Erythroblast (primary cell): ENCODE results near the gene TTC33.
"Not testable (repeated sequence)": the region's sequence is repeated elsewhere in the genome, so short reads cannot be mapped to it uniquely, and the experiment has no call there.

ENCODE experiments used
- DNase-seq, 2 experiments: peaks; one replicate each; lab custom pipeline; 2025; lab: John Stamatoyannopoulos, UW
- GATA1 ChIP-seq: IDR thresholded peaks from 2 replicates; pipeline ENCODE4 v1.6.1; 2011; ENCODE audit warnings: low read depth, mild to moderate bottlenecking, control low read depth, low read length, moderate library complexity
- POLR2A ChIP-seq: IDR thresholded peaks from 2 replicates; pipeline ENCODE4 v1.6.1; 2011; ENCODE audit warnings: mild to moderate bottlenecking, low read length

The TTC33 gene

DNA sequence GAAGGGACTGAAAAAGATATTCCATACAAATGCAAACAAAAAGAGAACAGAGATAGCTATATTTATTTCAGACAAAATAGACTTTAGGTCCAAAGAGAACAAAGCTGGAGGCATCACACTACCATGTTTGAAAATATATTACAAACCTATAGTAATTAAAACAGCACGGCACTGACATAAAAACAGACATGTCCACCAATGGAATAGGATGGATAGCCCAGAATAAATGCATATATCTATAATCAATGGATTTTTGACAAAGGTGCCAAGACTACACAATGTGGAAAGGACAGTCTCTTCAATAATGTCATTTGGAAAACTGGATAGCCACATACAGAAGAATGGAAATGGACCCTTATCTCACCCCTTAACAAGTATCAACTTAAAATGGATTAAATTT lies 32.2 kb upstream of the TTC33 start:
- DNase-seq = no peak
- TF ChIP-seq POLR2A (no peak), GATA1 (no peak)

DNA sequence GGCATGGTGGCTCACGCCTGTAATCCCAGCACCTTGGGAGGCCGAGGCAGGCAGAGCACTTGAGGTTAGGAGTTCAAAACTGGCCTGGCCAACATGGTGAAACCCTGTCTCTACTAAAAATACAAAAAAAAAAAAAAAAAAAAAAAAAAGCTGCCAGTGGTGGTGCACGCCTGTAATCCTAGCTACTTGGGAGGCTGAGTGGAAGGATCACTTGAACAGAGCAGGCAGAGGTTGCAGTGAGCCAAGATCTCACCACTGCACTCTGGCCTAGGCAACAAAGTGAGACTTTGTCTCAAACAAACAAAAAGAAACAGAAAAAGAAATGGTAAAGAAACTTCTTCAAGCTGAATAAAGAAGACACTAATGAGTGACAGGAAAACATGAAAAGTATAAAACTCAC lies 30.9 kb upstream of the TTC33 start:
- not testable (repeated sequence) for DNase-seq

DNA sequence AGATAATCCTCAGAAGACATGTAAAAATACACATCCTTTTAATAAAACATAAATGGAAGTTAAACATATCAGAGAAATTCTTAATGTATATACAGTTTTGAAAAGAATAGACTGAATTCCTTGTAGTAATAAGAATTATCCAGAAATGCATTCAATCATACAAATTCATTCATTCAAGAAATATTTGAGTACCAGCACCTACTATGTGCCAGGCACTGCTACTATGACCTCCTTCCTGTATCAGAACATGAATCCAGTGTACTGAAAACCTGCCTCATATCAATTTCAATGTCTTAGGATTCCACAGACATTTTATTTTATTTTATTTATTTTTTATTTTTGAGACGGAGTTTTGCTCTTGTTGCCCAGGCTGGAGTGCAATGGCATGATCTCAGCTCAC lies 29.2 kb upstream of the TTC33 start:
- TF ChIP-seq POLR2A (no peak), GATA1 (no peak)
- DNase-seq = no peak

DNA sequence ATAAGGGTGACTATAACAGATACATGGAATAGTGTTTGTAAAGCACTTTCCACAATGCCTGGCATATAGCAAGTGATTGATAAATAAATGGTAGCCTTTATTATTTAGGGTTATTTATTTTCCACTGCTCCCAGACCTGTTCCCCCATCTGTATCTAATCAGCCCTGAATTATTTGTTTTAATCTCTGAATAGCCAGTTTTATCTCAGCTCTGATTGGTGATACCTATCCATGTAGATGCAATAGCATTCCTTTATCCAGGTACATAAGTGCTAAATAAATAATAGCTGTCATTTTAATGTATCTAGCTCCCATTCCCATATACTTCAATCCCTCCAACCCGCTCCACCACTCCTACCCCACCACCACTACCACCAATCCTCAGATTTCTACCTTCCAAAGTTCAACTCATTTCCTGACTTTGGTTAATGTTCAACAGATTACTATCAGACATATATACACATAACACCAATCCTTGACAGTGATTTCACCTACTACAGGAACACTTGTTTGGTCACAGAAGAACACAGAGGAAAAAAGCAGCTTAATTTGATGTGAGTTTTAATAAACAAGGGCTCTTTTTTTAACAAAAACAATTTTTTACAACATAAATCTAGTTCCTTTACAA lies 28.4 kb upstream of the TTC33 start:
- TF ChIP-seq GATA1 (no peak), POLR2A (no peak)
- DNase-seq = no peak

DNA sequence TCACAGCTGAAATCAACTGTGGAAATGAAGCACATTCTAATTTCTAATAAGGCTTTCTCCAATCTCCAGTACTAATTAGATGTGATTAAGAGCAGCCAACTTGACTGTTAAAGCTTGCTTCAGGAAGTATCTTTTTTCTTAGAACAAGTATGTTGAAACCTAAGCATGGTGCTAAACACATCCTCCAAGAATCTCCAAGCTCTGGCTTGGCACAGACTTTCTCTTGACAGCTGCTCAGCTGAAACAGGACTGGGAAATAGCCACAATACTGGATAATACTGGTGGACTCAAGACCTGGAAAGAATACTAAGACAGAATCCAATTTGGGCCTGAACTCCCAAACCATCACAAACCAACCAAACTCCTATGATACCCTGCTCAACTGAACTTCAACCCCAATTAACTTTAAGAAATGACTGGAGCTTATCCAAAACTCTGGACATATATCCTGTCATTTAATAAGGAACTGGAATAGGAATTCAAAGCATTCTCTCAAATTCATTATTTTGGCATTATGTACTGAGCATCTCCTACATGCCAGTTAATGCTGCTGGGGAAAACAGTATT lies 26.2 kb upstream of the TTC33 start:
- no peak for DNase-seq
- TF ChIP-seq GATA1 (no peak), POLR2A (no peak)

DNA sequence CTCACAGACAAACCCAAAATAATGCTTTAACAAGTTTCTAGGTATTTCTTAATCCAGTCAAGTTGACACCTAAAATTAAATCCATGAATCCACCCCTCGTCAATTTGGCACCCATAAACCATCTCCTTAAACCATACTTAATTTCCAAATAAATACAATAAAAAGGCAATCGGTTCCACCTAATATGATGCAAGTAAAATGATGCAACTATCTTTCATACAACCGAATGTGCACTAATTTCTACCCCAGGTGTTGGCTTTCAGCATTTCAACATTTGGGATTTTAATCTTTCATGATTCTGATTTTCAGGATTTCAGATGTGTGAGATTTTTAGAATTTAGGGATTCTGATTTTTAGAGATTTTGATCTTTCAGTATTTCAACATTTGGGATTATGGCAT lies 25.1 kb upstream of the TTC33 start:
- DNase-seq = no peak
- TF ChIP-seq POLR2A = no peak
- no peak for TF ChIP-seq GATA1

DNA sequence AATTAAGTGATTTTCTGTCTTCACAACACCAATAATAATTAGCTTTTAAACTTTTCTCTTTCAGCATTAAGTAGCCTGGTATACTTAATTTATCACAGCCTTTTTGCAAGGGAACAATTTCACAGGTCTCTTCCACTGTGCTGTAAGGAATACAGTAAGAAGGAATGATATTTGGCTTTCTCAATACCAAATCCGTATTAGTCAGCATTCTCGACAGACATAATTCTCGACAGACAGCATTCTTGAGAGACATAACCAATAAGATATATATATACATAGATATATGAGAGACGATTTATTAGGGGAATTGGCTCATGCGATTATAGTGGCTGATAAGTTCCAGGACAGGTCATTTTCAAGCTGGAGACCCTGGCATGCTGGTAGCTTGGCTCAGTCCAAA lies 24.4 kb upstream of the TTC33 start:
- DNase-seq = no peak
- TF ChIP-seq POLR2A = no peak
- no peak for TF ChIP-seq GATA1

DNA sequence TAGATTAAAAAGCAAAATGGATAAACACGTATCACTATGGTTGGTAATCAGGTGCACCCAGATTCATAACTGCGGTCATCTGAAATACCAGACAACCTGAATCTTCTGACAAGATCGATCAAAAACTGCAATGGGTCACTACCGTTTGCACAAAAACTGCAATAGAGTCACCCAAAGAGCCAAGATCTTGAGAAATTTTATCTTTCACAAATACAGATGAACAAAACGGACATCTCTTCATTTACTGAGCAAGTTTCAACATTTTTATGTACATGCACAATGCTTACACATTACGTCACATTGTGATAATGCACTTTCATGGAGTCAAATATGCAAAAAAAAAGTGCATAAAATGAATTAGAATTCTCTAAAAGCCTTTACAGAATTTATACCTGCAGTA lies 23.8 kb upstream of the TTC33 start:
- no peak for DNase-seq
- TF ChIP-seq GATA1 = no peak
- TF ChIP-seq POLR2A = no peak

DNA sequence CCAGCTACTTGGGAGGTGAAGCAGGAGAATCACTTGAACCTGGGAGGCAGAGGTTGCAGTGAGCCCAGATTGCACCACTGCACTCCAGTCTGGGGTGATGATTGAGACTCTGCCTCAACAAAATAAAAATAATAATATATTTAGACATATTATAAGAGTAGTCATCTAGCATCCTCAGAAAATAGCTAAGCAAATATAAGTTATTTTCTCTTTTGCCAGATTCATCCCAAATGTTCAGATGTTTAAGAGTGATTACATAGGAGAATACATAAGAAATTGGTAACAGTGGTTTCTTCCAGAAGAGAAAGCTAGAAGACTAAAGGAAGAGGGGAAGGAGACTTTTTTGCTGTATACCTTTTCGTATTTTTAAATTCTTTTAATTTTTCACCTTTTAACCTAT lies 22.4 kb upstream of the TTC33 start:
- no peak for DNase-seq
- no peak for TF ChIP-seq POLR2A
- no peak for TF ChIP-seq GATA1

DNA sequence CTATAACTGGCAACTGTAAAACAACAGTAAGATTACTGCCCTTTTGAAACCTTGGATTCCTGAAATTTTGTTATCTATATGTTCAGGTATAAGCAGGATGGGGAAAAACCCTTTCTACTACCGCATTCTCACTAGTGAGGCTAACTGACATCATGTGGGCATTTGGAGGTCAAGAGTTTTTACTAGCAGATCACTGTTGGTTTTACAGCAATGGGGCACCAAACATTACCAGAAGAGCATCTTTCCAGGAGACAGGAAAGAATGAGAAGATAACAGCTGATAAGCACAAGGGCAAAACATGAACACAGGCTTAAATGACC lies 20.9 kb upstream of the TTC33 start:
- TF ChIP-seq POLR2A = no peak
- TF ChIP-seq GATA1 = no peak
- no peak for DNase-seq

DNA sequence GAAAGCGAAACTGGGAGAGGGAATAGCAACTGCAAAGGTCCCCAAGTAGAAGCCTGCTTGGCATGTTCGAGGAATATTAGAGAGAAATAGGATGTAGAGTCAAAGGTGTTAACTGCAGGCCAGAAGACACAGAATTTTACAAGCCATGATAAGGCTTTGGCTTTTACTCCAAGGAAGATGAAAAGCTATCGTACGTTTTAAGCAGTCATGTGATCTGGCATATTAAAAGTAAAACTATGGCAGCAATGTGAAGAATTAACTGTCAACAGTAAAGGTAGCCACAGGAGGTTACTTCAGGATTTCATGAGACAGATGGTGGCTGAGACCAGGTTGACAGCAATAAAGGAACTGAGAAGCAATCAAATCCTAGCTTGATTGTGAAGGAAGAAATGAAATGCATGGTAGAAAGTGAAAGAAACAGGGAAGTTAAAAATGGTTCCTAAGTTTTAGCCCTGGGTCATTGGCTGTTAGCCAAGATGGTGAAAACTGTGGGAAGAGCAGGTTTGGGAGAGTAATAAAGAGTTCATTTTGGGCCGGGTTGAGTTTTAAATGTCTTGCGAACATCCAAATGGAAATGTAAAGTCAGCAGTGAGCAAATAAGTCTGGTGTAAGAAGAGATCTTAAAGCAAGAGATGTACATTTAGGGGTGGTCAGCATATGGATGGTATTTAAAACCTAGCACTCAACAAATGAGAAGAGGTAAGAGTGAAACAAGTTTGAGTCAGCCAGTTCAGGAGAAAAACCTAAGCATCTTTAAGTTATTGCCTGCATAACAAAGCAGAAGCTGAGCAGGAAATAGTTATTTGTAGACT lies 20.3 kb upstream of the TTC33 start:
- TF ChIP-seq GATA1 (no peak), POLR2A (no peak)
- DNase-seq = no peak

DNA sequence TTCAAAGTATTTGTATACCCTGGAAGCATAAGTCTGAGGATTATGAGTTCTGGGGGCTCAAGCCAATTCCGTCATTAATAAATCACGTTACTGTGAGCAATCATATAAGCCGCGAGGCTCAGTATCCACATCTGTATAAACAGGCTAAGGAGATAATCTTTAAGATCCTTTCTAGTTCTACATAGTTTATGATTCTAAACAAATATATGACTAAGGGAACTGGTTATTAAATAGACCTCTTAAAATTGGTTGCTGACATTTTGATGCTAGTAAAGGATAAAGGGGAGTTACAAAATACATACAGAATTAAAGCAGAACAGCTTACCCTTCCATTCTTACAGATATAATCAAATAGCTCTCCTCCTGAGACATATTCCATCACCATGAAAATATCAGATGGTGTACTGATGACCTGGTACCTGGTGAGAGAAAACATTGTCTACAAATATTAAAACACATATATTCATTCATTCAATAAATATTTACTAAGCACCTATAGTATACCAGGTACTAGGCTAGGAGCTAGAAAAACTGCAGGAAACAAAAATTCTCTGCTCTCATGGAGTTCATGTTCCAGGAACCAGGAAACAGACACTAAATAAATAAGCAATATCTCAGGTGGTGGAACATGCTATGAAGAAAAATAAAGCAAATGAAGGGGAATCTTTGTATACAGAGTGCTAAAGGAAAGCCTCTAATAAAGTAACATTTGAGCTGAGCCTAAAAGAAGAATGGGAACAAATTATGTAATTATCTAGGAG lies 19.5 kb upstream of the TTC33 start:
- no peak for TF ChIP-seq GATA1
- TF ChIP-seq POLR2A = no peak
- DNase-seq = no peak

DNA sequence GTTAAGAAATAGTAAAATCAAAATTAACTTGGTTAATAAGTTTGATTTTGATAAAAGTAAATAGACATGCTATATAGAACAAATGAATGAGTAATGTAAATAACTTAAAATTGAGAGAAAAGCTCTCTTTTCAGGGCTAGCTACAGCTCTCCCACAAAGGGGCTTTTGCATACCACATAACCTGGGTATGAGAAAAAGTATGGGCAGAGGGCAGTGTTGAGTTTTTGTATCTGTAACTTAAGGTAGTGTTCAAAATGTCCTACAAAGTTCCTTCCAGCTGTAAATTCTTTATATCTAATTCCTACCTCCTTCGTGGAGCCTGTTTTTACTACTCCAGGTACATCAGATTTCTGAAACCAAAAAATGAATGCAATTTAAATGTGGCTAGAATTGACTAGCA lies 18.9 kb upstream of the TTC33 start:
- DNase-seq = peak in 1 of 2 experiments; percentile 5
- TF ChIP-seq POLR2A = no peak

DNA sequence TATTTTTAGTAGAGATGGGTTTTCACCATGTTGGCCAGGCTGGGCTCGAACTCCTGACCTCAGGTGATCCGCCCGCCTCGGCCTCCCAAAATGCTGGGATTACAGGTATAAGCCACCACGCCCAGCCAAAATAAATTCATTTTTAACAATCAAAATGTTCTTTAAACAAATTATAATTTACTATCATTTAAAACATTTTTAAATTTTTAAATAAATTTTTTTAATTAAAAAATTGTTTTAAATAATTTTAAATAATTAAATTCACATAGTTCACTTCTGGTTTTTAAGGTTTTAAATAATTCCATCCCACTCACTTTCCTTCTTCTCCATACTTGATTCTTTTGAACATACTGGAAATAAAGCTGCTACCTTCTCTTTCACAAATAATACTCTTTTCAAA lies 15.0 kb upstream of the TTC33 start:
- no peak for TF ChIP-seq POLR2A
- no peak for TF ChIP-seq GATA1
- DNase-seq = no peak
